ENCODE measurements around the gene MLLT10.

DNA sequence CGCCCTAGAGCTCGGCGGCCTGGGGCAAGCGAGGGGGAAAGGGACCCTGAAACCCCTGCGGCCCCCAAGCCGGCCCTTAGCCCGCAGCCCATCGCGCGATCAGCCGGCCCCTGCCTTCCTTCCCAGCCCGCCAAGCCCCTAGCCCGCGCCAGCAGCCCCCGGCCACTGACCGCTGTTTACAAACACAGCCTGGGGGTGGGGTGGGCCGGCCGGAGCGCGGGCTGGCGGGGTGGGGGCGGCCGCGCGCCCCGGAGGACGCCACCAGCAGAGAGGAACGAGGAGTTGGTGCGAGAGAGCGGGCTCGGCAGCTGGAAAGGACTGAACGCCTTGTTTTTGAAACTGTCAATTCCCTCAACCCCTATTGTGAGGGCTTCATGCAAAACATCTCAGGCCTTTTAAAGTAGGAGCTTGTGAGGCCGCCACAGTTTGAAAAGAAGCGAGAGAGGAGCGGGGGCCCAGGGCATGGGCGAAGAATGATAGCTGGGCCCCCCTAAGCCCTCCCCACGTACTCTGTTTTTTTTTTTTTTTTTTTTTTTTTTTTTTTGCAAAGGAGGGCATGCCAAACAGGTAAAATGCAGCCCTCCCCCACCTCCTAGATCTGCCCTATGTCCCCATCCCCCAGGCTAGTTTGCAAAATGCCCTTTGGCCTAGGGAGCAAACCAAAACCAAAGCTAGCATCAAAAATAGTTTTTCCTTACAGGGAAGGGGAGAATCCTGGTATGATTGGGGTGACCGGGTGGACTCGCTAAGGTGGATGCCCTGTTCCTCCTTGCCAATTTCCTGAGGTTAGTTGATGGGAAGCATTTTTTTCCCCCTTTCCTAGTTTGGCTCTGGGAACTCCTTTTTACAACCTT, 23.6 kb upstream of the MLLT10 start:
- no peak for TF ChIP-seq POLR2A (IDR thresholded peaks at IDR 0.05; ENCODE audit: low read depth, low read length)
- TF ChIP-seq POLR2AphosphoS5 (IDR thresholded peaks at IDR 0.05; ENCODE audit: low read depth, low read length), result no peak
